Thoracic aorta (tissue), 2 donors: ENCODE data around the gene CDC14B. TPM values are rescaled to one million over a fixed set of nuclear protein-coding genes. Genes with fewer than 3 reads are reported as not detected.

Source experiments
- ATAC-seq: fragments of 150-250 bp; one replicate; pipeline ENCODE4 v1.8.0; 2017; ENCODE audit warnings: low read depth; ENCODE audit not compliant: insufficient number of reproducible peaks, low FRiP score
- DNase-seq: peaks from one replicate; pipeline ENCODE4 v3.0.0-alpha.2; 2020; ENCODE audit warnings: low spot score
- H3K27ac ChIP-seq, 2 donors: fragments of 200-600 bp; sonication (generic); 1 replicate in 1 of 2; 2 replicates in 1 of 2; pipeline ENCODE4 v1.5.1; 2016; ENCODE audit warnings: mild to moderate bottlenecking in 2 of 2, moderate library complexity in 2 of 2
- H3K27me3 ChIP-seq: fragments of 200-600 bp; sonication (generic); replicated peaks from 2 replicates; pipeline ENCODE4 v1.6.0; 2016; ENCODE audit warnings: mild to moderate bottlenecking; ENCODE audit not compliant: insufficient read depth
- H3K36me3 ChIP-seq: fragments of 200-600 bp; sonication (generic); one replicate; pipeline ENCODE4 v1.5.1; 2016
- H3K4me1 ChIP-seq, 2 donors: fragments of 200-600 bp; sonication (generic); 1 replicate in 1 of 2; 2 replicates in 1 of 2; pipeline versions ENCODE4 v1.5.1 to v1.6.0; 2016; ENCODE audit warnings: low read depth in 2 of 2, mild to moderate bottlenecking in 1 of 2; ENCODE audit not compliant: control insufficient read depth in 1 of 2
- H3K4me3 ChIP-seq: fragments of 200-600 bp; sonication (generic); 2 replicates; pipeline ENCODE4 v1.5.1; 2016; ENCODE audit warnings: mild to moderate bottlenecking
- H3K9me3 ChIP-seq: fragments of 200-600 bp; sonication (generic); 2 replicates; pipeline ENCODE4 v1.5.1; 2016
- total RNA-seq, 2 donors: library from RNA; depleted of rRNA; stranded (reverse); fragments of >200 nt; gene quantifications; one replicate each; pipeline versions ENCODE4 v1.1.0 to v1.2.3, GENCODE V29; 2016
- TF ChIP-seq, protein P1 (sequence below): fragments of 200-600 bp; sonication (generic); IDR thresholded peaks from one replicate; pipeline ENCODE4 v1.5.1; 2019; ENCODE audit warnings: antibody characterized with exemption

Gene CDC14B
- total RNA-seq, 2 donors from 2014 or later = 25.7 to 39.5 TPM

DNA sequence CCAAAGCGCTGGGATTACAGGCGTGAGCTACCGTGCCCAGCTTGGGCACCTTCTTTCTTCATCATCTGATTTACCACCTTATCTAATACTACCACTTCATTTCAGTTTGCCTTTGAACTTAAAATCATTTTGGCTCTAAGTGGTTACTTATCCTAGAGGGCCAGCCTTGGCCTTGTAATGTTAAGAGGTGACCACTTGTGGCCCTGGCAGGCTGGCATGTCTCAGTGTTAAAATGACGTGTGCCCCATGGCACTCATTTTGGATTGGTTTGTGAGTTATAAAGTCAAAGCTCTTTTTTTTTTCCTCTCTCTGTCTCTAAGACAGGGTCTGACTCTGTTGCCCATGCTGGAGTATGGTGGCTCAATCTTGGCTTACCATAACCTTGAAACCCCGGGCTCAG, 151.9 kb downstream of the CDC14B start:
- no peak overlapping the region for H3K27ac ChIP-seq
- ATAC-seq (no peak), DNase-seq (no peak)
- H3K4me3 ChIP-seq = no peak overlapping the region
- H3K9me3 ChIP-seq = no peaks in the 10 kb centered on the region
- no peaks in the 10 kb centered on the region for H3K27me3 ChIP-seq
- H3K36me3 ChIP-seq = peaks cover 41% of the 10 kb centered on the region
- peaks cover 0 to 16% of the 10 kb centered on the region in 2 donors for H3K4me1 ChIP-seq
- TF ChIP-seq, protein P1, sequence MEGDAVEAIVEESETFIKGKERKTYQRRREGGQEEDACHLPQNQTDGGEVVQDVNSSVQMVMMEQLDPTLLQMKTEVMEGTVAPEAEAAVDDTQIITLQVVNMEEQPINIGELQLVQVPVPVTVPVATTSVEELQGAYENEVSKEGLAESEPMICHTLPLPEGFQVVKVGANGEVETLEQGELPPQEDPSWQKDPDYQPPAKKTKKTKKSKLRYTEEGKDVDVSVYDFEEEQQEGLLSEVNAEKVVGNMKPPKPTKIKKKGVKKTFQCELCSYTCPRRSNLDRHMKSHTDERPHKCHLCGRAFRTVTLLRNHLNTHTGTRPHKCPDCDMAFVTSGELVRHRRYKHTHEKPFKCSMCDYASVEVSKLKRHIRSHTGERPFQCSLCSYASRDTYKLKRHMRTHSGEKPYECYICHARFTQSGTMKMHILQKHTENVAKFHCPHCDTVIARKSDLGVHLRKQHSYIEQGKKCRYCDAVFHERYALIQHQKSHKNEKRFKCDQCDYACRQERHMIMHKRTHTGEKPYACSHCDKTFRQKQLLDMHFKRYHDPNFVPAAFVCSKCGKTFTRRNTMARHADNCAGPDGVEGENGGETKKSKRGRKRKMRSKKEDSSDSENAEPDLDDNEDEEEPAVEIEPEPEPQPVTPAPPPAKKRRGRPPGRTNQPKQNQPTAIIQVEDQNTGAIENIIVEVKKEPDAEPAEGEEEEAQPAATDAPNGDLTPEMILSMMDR = no peak

DNA sequence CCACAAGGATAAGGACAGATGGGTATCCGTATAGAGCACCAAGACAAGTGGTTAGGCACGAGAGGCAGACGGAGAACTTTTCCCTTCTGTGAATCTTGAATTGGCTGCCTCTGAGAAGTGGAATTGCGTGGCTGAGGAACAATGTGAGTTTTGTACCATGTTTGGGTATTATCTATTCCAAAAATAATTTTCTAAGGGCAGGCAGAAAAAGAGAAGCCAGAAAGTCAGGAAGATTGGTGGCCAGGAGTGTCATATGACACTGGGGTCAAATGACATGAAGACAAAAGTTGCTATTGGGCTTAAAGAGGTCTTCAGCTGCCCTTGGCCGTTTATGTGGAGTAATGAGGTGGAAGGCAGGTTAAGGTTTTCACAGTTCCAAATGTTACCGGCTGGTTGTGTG, 155.2 kb downstream of the CDC14B start:
- H3K36me3 ChIP-seq = peaks cover 12% of the 10 kb centered on the region
- peak overlapping the region; percentile 39 to 53 for H3K27ac ChIP-seq
- H3K4me3 ChIP-seq = peak overlapping the region; percentile 6
- peaks cover 0 to 16% of the 10 kb centered on the region in 2 donors for H3K4me1 ChIP-seq
- H3K27me3 ChIP-seq = no peaks in the 10 kb centered on the region
- TF ChIP-seq, protein P1 = no peak
- no peaks in the 10 kb centered on the region for H3K9me3 ChIP-seq
- DNase-seq (no peak), ATAC-seq (no peak)

DNA sequence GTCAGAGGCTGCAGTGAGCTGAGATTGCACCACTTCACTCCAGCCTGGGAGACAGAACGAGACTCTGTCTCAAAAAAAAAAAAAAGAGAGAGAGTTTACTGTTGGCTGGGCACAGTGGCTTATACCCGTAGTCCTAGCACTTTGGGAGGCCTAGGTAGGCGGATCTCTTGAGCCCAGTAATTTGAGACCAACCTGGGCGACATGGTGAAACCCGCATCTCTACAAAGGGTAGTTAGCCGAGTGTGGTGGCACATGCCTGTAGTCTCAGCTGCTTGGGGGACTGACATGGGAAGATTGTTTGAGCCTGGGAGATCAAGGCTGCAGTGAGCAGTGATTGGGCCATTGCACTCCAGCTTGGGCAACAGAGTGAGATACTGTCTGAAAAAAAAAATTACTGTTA, 157.1 kb downstream of the CDC14B start:
- H3K36me3 ChIP-seq = peaks cover 9% of the 10 kb centered on the region
- TF ChIP-seq, protein P1 = no peak

DNA sequence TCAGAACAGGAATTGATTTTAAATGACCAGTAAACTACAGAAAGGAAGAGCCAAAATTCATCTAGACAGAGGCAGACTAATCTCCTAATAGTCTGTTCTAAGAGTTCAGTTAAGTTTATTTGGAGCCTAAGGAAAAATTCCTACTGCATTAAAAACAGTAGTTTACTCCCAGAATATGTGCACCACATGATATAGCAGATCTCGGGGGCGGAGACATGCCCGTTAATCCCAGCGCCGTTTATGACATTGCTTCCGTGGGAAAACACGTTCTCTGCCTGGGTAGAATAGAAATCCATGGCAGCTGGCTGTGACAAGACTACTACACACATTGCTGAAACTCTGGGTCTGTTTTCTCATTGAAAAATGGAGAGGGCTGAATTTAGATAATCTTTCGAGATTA, 158.3 kb downstream of the CDC14B start:
- Histone ChIP-seq H3K4me3 (no peak overlapping the region), H3K4me1 (peaks cover 0 to 16% of the 10 kb centered on the region in 2 donors), H3K36me3 (peaks cover 5% of the 10 kb centered on the region), H3K9me3 (no peaks in the 10 kb centered on the region), H3K27ac (no peak overlapping the region), H3K27me3 (no peaks in the 10 kb centered on the region)
- ATAC-seq = no peak
- DNase-seq = no peak
- TF ChIP-seq, protein P1 = no peak

More for the DNA sequence above, 157.1 kb downstream of the CDC14B start:
- no peaks in the 10 kb centered on the region for H3K27me3 ChIP-seq
- ATAC-seq (no peak), DNase-seq (no peak)
- peaks cover 0 to 16% of the 10 kb centered on the region in 2 donors for H3K4me1 ChIP-seq
- no peak overlapping the region for H3K27ac ChIP-seq
- H3K9me3 ChIP-seq = no peaks in the 10 kb centered on the region
- H3K4me3 ChIP-seq = no peak overlapping the region

DNA sequence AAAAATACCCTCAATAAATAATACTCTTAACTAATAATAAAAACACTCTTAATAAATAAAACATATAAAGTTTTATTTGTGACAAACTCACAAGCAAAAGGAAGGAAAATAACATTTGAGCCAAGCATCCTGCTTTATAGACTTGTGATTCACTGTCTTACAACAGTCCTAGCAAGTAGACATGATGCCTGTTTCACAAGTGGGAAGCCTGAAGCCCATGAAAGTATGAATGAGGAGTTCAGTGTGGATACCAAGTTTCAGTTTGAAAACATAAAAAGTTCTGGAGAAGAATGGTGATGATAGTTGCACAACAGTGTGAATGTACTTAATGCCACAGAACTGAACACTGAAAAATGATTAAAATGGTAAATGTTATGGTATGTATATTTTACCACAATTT, 158.8 kb downstream of the CDC14B start:
- no peak for DNase-seq
- Histone ChIP-seq H3K27me3 (no peaks in the 10 kb centered on the region), H3K4me3 (no peak overlapping the region), H3K36me3 (peaks cover 3% of the 10 kb centered on the region), H3K9me3 (no peaks in the 10 kb centered on the region), H3K27ac (no peak overlapping the region), H3K4me1 (peaks cover 0 to 16% of the 10 kb centered on the region in 2 donors)
- TF ChIP-seq, protein P1 = no peak
- no peak for ATAC-seq
